ENCODE data around the gene DLX4.

Gene DLX4

GRCh38 chr17:49969134-49969759 is at the start of gene DLX4:
TSS of gene DLX4 (plus strand) at chr17:49969190. CDS start at chr17:49969469, 279 bp downstream.
- DNase-seq: no peak

- DNase-seq: no peak
Observed at GRCh38 chr17:49920030-49920769, 48.8 kb upstream of the DLX4 start.

GRCh38 chr17:49922095-49922494 is 46.9 kb upstream of the DLX4 start:
- DNase-seq: no peak

- DNase-seq: no peak
Observed at GRCh38 chr17:49924116-49924515, 44.9 kb upstream of the DLX4 start.

GRCh38 chr17:49924589-49924988 is 44.4 kb upstream of the DLX4 start:
- no peak for DNase-seq

- no peak for DNase-seq
Observed at GRCh38 chr17:49925921-49926320, 43.1 kb upstream of the DLX4 start.

GRCh38 chr17:49926886-49927285 is 42.1 kb upstream of the DLX4 start:
- no peak for DNase-seq

GRCh38 chr17:49928126-49928800 is 40.7 kb upstream of the DLX4 start:
- no peak for DNase-seq

- no peak for DNase-seq
Observed at GRCh38 chr17:49928837-49929475, 40.0 kb upstream of the DLX4 start.

- DNase-seq: no peak
Observed at GRCh38 chr17:49930880-49931279, 38.1 kb upstream of the DLX4 start.

GRCh38 chr17:49931416-49932137 is 37.4 kb upstream of the DLX4 start:
- DNase-seq: no peak

GRCh38 chr17:49932138-49932723 is 36.8 kb upstream of the DLX4 start:
- DNase-seq: no peak

GRCh38 chr17:49932901-49933300 is 36.1 kb upstream of the DLX4 start:
- no peak for DNase-seq

GRCh38 chr17:49935526-49936210 is 33.3 kb upstream of the DLX4 start:
- DNase-seq: peak; percentile 36

- no peak for DNase-seq
Observed at GRCh38 chr17:49936386-49936785, 32.6 kb upstream of the DLX4 start.

- no peak for DNase-seq
Observed at GRCh38 chr17:49939318-49939717, 29.7 kb upstream of the DLX4 start.

- no peak for DNase-seq
Observed at GRCh38 chr17:49941427-49941826, 27.6 kb upstream of the DLX4 start.

- no peak for DNase-seq
Observed at GRCh38 chr17:49942947-49943346, 26.0 kb upstream of the DLX4 start.

GRCh38 chr17:49944273-49944870 is 24.6 kb upstream of the DLX4 start:
- no peak for DNase-seq

- DNase-seq: no peak
Observed at GRCh38 chr17:49946208-49946607, 22.8 kb upstream of the DLX4 start.

GRCh38 chr17:49946964-49947584 is 21.9 kb upstream of the DLX4 start:
- no peak for DNase-seq

Measured in NCI-H1694 (cell line).